Keratinocyte (primary cell): ENCODE data around the gene TENM3. TPM values are rescaled to one million over a fixed set of nuclear protein-coding genes. Genes with fewer than 3 reads are reported as not detected.

Experiments
- DNase-seq: peaks from one replicate; pipeline ENCODE4 v3.0.0-alpha.2; 2011; ENCODE audit warnings: low read depth, missing footprints, low spot score
- FAIRE-seq: peaks from 2 replicates; lab custom pipeline; 2011; peaks lifted over from hg19 to GRCh38; lab: Jason Lieb, UNC
- H2AFZ ChIP-seq: 2 replicates; pipeline ENCODE4 v1.6.0; 2012; ENCODE audit warnings: low read length, control low read depth, inconsistent platforms; ENCODE audit not compliant: control insufficient read depth
- H3K27ac ChIP-seq: 2 replicates; pipeline ENCODE4 v1.5.1; 2011; ENCODE audit warnings: low read length; ENCODE audit not compliant: control insufficient read depth, insufficient read depth
- H3K27me3 ChIP-seq: 3 replicates; pipeline ENCODE4 v1.6.0; 2011; ENCODE audit warnings: low read length; ENCODE audit not compliant: control insufficient read depth, insufficient read depth; ENCODE audit errors: extremely low read depth
- H3K36me3 ChIP-seq, 2 experiments: 2 replicates in 1 of 2; 3 replicates in 1 of 2; pipeline ENCODE4 v1.5.1; 2011; ENCODE audit warnings: low read length in 2 of 2, mild to moderate bottlenecking in 1 of 2; ENCODE audit not compliant: control insufficient read depth in 2 of 2, insufficient read depth in 2 of 2; ENCODE audit errors: extremely low read depth in 1 of 2
- H3K4me1 ChIP-seq: 3 replicates; pipeline ENCODE4 v1.5.1; 2011; ENCODE audit warnings: low read length; ENCODE audit not compliant: control insufficient read depth, insufficient read depth; ENCODE audit errors: extremely low read depth
- H3K4me2 ChIP-seq: 3 replicates; pipeline ENCODE4 v1.6.0; 2011; ENCODE audit warnings: low read depth, low read length; ENCODE audit not compliant: control insufficient read depth, insufficient read depth; ENCODE audit errors: extremely low read depth
- H3K4me3 ChIP-seq, 3 experiments: fragments of 200-600 bp in 1 of 3; sonication (generic) in 1 of 3; 2 replicates in 2 of 3; 3 replicates in 1 of 3; pipeline ENCODE4 v1.5.1; 2011 to 2016; ENCODE audit warnings: low read length in 3 of 3, mild to moderate bottlenecking in 3 of 3, control low read depth in 2 of 3, inconsistent platforms in 1 of 3, low read depth in 1 of 3, mixed read lengths in 1 of 3, mixed run types in 1 of 3, moderate library complexity in 1 of 3; ENCODE audit not compliant: control insufficient read depth in 2 of 3, insufficient read depth in 2 of 3; ENCODE audit errors: extremely low read depth in 1 of 3
- H3K79me2 ChIP-seq: 2 replicates; pipeline ENCODE4 v1.6.0; 2012; ENCODE audit warnings: low read length; ENCODE audit not compliant: control insufficient read depth, insufficient read depth
- H3K9ac ChIP-seq: 3 replicates; pipeline ENCODE4 v1.6.0; 2011; ENCODE audit warnings: low read length; ENCODE audit not compliant: control insufficient read depth, insufficient read depth; ENCODE audit errors: extremely low read depth
- H3K9me1 ChIP-seq: 3 replicates; pipeline ENCODE4 v1.6.0; 2011; ENCODE audit warnings: low read length; ENCODE audit not compliant: control insufficient read depth, insufficient read depth; ENCODE audit errors: extremely low read depth
- H3K9me3 ChIP-seq: 2 replicates; pipeline ENCODE4 v1.5.1; 2012; ENCODE audit warnings: low read depth, low read length; ENCODE audit not compliant: control insufficient read depth
- H4K20me1 ChIP-seq: 3 replicates; pipeline ENCODE4 v1.6.0; 2011; ENCODE audit warnings: low read length; ENCODE audit not compliant: control insufficient read depth, insufficient read depth; ENCODE audit errors: extremely low read depth
- EZH2 ChIP-seq: IDR thresholded peaks from one replicate; pipeline ENCODE4 v1.6.1; 2012; ENCODE audit warnings: inconsistent platforms, mild to moderate bottlenecking, low read length, moderate library complexity
- dilution Hi-C: fragments of 300-500 bp; cut with MboI; formaldehyde crosslinking; loops from one replicate; pipeline ENCODE4 v1.7.0; 2020; ENCODE audit warnings: low sequenced_read_pairs; ENCODE audit not compliant: extremely low pct_ligation_motif_present
- polyA plus RNA-seq, 5 experiments: library from polyadenylated mRNA; depleted of rRNA in 3 of 5; stranded (reverse) in 3 of 5; stranded (forward) in 1 of 5; unstranded in 1 of 5; fragments of >200 nt; gene quantifications; 1 replicate in 1 of 5; 2 replicates in 3 of 5; 3 replicates in 1 of 5; pipeline versions ENCODE4 v1.2.1 to v1.2.3, GENCODE V29; 2011 to 2012; ENCODE audit warnings: missing spikeins in 2 of 5, low read depth in 1 of 5, low replicate concordance in 1 of 5
- TF ChIP-seq, protein P1 (sequence below), 3 experiments: IDR thresholded peaks in 1 of 3; conservative IDR thresholded peaks in 1 of 3; optimal IDR thresholded peaks in 1 of 3; 2 replicates in 2 of 3; 3 replicates in 1 of 3; pipeline versions ENCODE3 to v1.5.1; 2011; ENCODE audit warnings: low read length in 3 of 3, mild to moderate bottlenecking in 3 of 3, moderate library complexity in 2 of 3, control low read depth in 1 of 3, inconsistent platforms in 1 of 3; ENCODE audit not compliant: insufficient read depth in 2 of 3; ENCODE audit errors: extremely low read depth in 1 of 3

TENM3 gene
- polyA plus RNA-seq, 1 donor (not counting 4 experiments of a cell fraction or from before 2014, with no cell fraction given): 17.0 TPM

DNA sequence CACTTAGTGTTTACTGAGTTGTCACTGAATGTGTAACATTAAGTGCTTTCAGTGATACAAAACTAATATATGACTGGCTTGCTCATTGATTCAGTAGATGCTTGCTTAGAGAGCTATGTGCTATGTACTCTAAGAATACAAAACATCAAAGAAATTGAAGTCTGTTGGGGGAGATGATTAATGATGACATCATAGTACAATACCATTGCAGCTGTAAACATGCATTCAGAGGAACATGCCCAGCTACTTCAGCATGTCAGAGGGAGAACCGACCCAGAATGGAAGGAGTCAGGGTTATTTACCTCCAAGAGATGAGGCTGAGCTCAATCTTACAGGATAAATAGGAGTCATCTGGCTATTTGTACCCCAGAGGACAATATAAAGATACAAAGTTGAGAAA lies 290.8 kb downstream of the TENM3 start:
- dilution Hi-C loops: no loop called here
- DNase-seq (peak; percentile 71), FAIRE-seq (peak; percentile 91)
- no peak overlapping the region for H3K9ac ChIP-seq
- no peak overlapping the region for H3K4me3 ChIP-seq
- H3K27me3 ChIP-seq: no peaks in the 10 kb centered on the region
- no peaks in the 10 kb centered on the region for H3K79me2 ChIP-seq
- H3K27ac ChIP-seq: peak overlapping the region; percentile 47
- H3K9me1 ChIP-seq: no peaks in the 10 kb centered on the region
- peaks cover 17% of the 10 kb centered on the region for H3K4me1 ChIP-seq
- H3K36me3 ChIP-seq: no peaks in the 10 kb centered on the region
- peak overlapping the region; percentile 72 for H3K4me2 ChIP-seq
- no peaks in the 10 kb centered on the region for H4K20me1 ChIP-seq
- H2AFZ ChIP-seq: no peak overlapping the region
- TF ChIP-seq EZH2: no peak
- TF ChIP-seq, protein P1, sequence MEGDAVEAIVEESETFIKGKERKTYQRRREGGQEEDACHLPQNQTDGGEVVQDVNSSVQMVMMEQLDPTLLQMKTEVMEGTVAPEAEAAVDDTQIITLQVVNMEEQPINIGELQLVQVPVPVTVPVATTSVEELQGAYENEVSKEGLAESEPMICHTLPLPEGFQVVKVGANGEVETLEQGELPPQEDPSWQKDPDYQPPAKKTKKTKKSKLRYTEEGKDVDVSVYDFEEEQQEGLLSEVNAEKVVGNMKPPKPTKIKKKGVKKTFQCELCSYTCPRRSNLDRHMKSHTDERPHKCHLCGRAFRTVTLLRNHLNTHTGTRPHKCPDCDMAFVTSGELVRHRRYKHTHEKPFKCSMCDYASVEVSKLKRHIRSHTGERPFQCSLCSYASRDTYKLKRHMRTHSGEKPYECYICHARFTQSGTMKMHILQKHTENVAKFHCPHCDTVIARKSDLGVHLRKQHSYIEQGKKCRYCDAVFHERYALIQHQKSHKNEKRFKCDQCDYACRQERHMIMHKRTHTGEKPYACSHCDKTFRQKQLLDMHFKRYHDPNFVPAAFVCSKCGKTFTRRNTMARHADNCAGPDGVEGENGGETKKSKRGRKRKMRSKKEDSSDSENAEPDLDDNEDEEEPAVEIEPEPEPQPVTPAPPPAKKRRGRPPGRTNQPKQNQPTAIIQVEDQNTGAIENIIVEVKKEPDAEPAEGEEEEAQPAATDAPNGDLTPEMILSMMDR (optimal IDR thresholded peaks at IDR 0.05 in 1 of 3, IDR thresholded peaks at IDR 0.05 in 1 of 3, conservative IDR thresholded peaks at IDR 0.05 in 1 of 3; ENCODE audit: extremely low read depth in 1 of 3, insufficient read depth in 2 of 3, low read length in 3 of 3): no peak
- no peaks in the 10 kb centered on the region for H3K9me3 ChIP-seq

DNA sequence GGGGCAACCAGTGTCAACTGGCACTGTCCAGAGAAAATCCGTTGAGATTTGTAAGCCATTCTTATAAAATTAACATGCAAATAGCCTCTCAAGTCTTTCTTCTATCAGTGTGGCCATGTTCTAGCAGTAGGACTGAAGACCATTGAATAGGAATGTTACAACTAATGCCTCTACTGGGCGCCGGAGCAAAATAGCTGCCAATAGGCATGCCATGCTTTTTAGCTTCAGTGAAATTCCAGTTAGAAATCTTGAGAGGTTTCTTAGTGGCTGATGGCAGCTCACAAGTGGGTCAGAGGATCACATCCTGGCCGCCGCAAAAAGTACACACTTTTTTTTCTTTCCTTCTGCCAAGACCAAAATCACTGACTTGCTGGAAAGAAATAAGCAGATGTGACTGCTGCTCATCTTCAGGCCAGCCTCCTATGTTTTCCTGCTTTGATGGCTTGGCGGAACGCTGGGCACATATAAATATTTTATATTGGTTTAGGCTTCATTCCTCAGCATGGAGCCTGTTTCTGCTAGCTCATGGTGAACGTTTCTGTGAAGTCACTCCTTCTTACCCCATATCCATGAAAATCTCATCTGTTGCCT lies 293.1 kb downstream of the TENM3 start:
- no peaks in the 10 kb centered on the region for H3K79me2 ChIP-seq
- peaks cover 17% of the 10 kb centered on the region for H3K4me1 ChIP-seq
- no peak for DNase-seq
- H3K27me3 ChIP-seq: no peaks in the 10 kb centered on the region
- no peaks in the 10 kb centered on the region for H4K20me1 ChIP-seq
- FAIRE-seq: no peak
- H2AFZ ChIP-seq: no peak overlapping the region
- H3K4me3 ChIP-seq: no peak overlapping the region
- H3K9me1 ChIP-seq: no peaks in the 10 kb centered on the region
- dilution Hi-C loops: no loop called here
- TF ChIP-seq, protein P1 (optimal IDR thresholded peaks at IDR 0.05 in 1 of 3, IDR thresholded peaks at IDR 0.05 in 1 of 3, conservative IDR thresholded peaks at IDR 0.05 in 1 of 3; ENCODE audit: extremely low read depth in 1 of 3, insufficient read depth in 2 of 3, low read length in 3 of 3): no peak
- no peak for TF ChIP-seq EZH2
- H3K27ac ChIP-seq: no peak overlapping the region
- no peak overlapping the region for H3K4me2 ChIP-seq
- no peaks in the 10 kb centered on the region for H3K36me3 ChIP-seq
- no peak overlapping the region for H3K9ac ChIP-seq
- no peaks in the 10 kb centered on the region for H3K9me3 ChIP-seq
